Neural cell (in vitro differentiated cells): ENCODE results near the gene TPBG.

ENCODE experiments used
- EP300 ChIP-seq: fragments of 450-650 bp; conservative IDR thresholded peaks from 2 replicates; pipeline ENCODE4 v1.6.1; 2014; ENCODE audit warnings: antibody characterized with exemption, mild to moderate bottlenecking, moderate library complexity; ENCODE audit not compliant: poor library complexity, severe bottlenecking
- EZH2 ChIP-seq: fragments of 200-600, 300-800 bp; shearing (Covaris generic), sonication (generic); IDR thresholded peaks from 2 replicates; pipeline ENCODE4 v1.6.1; 2014; ENCODE audit warnings: antibody characterized with exemption, low read length, borderline replicate concordance, mild to moderate bottlenecking; ENCODE audit not compliant: insufficient read depth, poor library complexity, severe bottlenecking
- MXI1 ChIP-seq: fragments of 450-650 bp; conservative IDR thresholded peaks from 2 replicates; pipeline ENCODE4 v1.6.1; 2014; ENCODE audit warnings: antibody characterized with exemption, mild to moderate bottlenecking; ENCODE audit not compliant: poor library complexity, severe bottlenecking
- POLR2AphosphoS5 ChIP-seq: IDR thresholded peaks from 2 replicates; pipeline ENCODE4 v1.6.1; 2012
- TAF1 ChIP-seq: IDR thresholded peaks from 2 replicates; pipeline ENCODE4 v1.6.1; 2012; ENCODE audit warnings: low read depth
- TF ChIP-seq, protein P1 (sequence below): fragments of 450-650 bp; IDR thresholded peaks from 2 replicates; pipeline ENCODE4 v1.5.1; 2014; ENCODE audit warnings: antibody characterized with exemption, mild to moderate bottlenecking, moderate library complexity; ENCODE audit not compliant: poor library complexity, severe bottlenecking
- TF ChIP-seq, protein P2 (sequence below): IDR thresholded peaks from 2 replicates; pipeline ENCODE4 v1.6.1; 2012; ENCODE audit warnings: borderline replicate concordance

DNA sequence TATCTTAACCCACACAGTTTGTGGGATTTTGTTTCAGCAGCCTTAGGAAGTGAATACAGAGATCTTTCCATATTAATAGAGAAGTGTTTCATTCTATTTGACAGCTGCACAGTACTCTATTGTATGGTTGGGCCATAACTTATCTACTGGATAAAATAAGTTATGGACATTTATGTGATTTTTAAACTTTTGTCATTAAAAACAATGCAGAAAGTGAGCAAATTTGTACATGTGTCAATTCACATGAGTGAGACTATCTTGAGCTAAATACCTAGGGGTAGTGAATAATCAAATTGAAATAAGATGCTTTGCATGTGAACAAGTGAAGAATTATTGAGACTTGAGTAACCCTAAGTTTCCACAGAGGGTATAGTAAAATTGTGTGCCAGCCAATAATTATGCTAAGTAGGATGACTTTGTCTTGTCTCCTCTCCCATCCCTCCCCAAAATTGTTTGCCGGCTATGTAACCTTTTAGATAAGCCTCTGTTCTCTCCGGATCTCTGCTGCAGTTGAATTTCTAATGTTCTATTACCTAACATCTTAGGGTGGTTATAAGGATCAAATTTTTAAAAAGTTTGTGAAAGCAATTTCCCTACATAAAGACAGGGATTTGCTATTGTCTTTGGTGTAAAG, 33.3 kb upstream of the TPBG start:
- TF ChIP-seq, protein P1, sequence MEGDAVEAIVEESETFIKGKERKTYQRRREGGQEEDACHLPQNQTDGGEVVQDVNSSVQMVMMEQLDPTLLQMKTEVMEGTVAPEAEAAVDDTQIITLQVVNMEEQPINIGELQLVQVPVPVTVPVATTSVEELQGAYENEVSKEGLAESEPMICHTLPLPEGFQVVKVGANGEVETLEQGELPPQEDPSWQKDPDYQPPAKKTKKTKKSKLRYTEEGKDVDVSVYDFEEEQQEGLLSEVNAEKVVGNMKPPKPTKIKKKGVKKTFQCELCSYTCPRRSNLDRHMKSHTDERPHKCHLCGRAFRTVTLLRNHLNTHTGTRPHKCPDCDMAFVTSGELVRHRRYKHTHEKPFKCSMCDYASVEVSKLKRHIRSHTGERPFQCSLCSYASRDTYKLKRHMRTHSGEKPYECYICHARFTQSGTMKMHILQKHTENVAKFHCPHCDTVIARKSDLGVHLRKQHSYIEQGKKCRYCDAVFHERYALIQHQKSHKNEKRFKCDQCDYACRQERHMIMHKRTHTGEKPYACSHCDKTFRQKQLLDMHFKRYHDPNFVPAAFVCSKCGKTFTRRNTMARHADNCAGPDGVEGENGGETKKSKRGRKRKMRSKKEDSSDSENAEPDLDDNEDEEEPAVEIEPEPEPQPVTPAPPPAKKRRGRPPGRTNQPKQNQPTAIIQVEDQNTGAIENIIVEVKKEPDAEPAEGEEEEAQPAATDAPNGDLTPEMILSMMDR: no peak
- TF ChIP-seq POLR2AphosphoS5 (no peak), MXI1 (no peak), EP300 (no peak), EZH2 (no peak), TAF1 (no peak)
- TF ChIP-seq, protein P2, sequence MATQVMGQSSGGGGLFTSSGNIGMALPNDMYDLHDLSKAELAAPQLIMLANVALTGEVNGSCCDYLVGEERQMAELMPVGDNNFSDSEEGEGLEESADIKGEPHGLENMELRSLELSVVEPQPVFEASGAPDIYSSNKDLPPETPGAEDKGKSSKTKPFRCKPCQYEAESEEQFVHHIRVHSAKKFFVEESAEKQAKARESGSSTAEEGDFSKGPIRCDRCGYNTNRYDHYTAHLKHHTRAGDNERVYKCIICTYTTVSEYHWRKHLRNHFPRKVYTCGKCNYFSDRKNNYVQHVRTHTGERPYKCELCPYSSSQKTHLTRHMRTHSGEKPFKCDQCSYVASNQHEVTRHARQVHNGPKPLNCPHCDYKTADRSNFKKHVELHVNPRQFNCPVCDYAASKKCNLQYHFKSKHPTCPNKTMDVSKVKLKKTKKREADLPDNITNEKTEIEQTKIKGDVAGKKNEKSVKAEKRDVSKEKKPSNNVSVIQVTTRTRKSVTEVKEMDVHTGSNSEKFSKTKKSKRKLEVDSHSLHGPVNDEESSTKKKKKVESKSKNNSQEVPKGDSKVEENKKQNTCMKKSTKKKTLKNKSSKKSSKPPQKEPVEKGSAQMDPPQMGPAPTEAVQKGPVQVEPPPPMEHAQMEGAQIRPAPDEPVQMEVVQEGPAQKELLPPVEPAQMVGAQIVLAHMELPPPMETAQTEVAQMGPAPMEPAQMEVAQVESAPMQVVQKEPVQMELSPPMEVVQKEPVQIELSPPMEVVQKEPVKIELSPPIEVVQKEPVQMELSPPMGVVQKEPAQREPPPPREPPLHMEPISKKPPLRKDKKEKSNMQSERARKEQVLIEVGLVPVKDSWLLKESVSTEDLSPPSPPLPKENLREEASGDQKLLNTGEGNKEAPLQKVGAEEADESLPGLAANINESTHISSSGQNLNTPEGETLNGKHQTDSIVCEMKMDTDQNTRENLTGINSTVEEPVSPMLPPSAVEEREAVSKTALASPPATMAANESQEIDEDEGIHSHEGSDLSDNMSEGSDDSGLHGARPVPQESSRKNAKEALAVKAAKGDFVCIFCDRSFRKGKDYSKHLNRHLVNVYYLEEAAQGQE: no peak
